Neural cell (in vitro differentiated cells): ENCODE measurements around the gene HLTF. TPM values are rescaled to one million over a fixed set of nuclear protein-coding genes. Genes with fewer than 3 reads are reported as not detected.

ENCODE experiments used
- H2AFZ ChIP-seq: fragments of 200-600, 300-800 bp; sonication (generic), shearing (Covaris generic); 2 replicates; pipeline ENCODE4 v1.6.0; 2014; ENCODE audit warnings: low read depth, mild to moderate bottlenecking, antibody characterized with exemption, low read length, moderate library complexity
- H3F3A ChIP-seq: fragments of 200-600 bp; shearing (Covaris generic); 2 replicates; pipeline ENCODE4 v1.6.1; 2016; ENCODE audit warnings: mild to moderate bottlenecking, moderate library complexity, mixed read lengths, antibody characterized with exemption, low read length; ENCODE audit not compliant: insufficient read depth, poor library complexity, severe bottlenecking
- H3K27ac ChIP-seq: fragments of 200-600, 300-800 bp; sonication (generic), shearing (Covaris generic); 2 replicates; pipeline ENCODE4 v1.5.1; 2014; ENCODE audit warnings: mild to moderate bottlenecking, low read length, moderate library complexity
- H3K27me3 ChIP-seq: fragments of 300-800, 200-600 bp; sonication (generic), shearing (Covaris generic); 2 replicates; pipeline ENCODE4 v1.6.0; 2014; ENCODE audit warnings: mild to moderate bottlenecking, low read depth, low read length, moderate library complexity; ENCODE audit not compliant: insufficient read depth
- H3K36me3 ChIP-seq: fragments of 300-800, 200-600 bp; sonication (generic), shearing (Covaris generic); 2 replicates; pipeline ENCODE4 v1.5.1; 2014; ENCODE audit warnings: mild to moderate bottlenecking, antibody characterized with exemption, low read length, moderate library complexity; ENCODE audit not compliant: insufficient read depth
- H3K4me2 ChIP-seq: fragments of 300-800, 200-600 bp; sonication (generic), shearing (Covaris generic); 2 replicates; pipeline ENCODE4 v1.6.0; 2014; ENCODE audit warnings: mild to moderate bottlenecking, low read length
- H3K4me3 ChIP-seq: fragments of 300-800, 200-600 bp; sonication (generic), shearing (Covaris generic); 2 replicates; pipeline ENCODE4 v1.5.1; 2014; ENCODE audit warnings: mild to moderate bottlenecking, low read length, moderate library complexity
- H3K79me2 ChIP-seq: fragments of 200-600 bp; shearing (Covaris generic); replicated peaks from 2 replicates; pipeline ENCODE4 v1.6.0; 2014; ENCODE audit warnings: mild to moderate bottlenecking, low read length, moderate library complexity; ENCODE audit not compliant: insufficient read depth
- H3K9ac ChIP-seq: fragments of 300-800, 200-600 bp; sonication (generic), shearing (Covaris generic); 2 replicates; pipeline ENCODE4 v1.6.1; 2016; ENCODE audit warnings: mild to moderate bottlenecking, low read length, mixed read lengths
- H3K9me2 ChIP-seq: fragments of 200-600 bp; shearing (Covaris generic); 2 replicates; pipeline ENCODE4 v1.6.1; 2016; ENCODE audit warnings: mild to moderate bottlenecking, low read length, mixed read lengths; ENCODE audit not compliant: insufficient read depth
- H3K9me3 ChIP-seq: fragments of 200-600, 300-800 bp; sonication (generic), shearing (Covaris generic); 2 replicates; pipeline ENCODE4 v1.6.1; 2016; ENCODE audit warnings: mild to moderate bottlenecking, mixed run types, low read length, moderate library complexity, mixed read lengths
- H4K20me1 ChIP-seq: fragments of 200-600 bp; shearing (Covaris generic); 2 replicates; pipeline ENCODE4 v1.6.1; 2016; ENCODE audit warnings: mild to moderate bottlenecking, mixed run types; ENCODE audit not compliant: insufficient read depth
- EP300 ChIP-seq: fragments of 450-650 bp; conservative IDR thresholded peaks from 2 replicates; pipeline ENCODE4 v1.6.1; 2014; ENCODE audit warnings: antibody characterized with exemption, mild to moderate bottlenecking, moderate library complexity; ENCODE audit not compliant: poor library complexity, severe bottlenecking
- EZH2 ChIP-seq: fragments of 200-600, 300-800 bp; shearing (Covaris generic), sonication (generic); IDR thresholded peaks from 2 replicates; pipeline ENCODE4 v1.6.1; 2014; ENCODE audit warnings: antibody characterized with exemption, low read length, borderline replicate concordance, mild to moderate bottlenecking; ENCODE audit not compliant: insufficient read depth, poor library complexity, severe bottlenecking
- MXI1 ChIP-seq: fragments of 450-650 bp; conservative IDR thresholded peaks from 2 replicates; pipeline ENCODE4 v1.6.1; 2014; ENCODE audit warnings: antibody characterized with exemption, mild to moderate bottlenecking; ENCODE audit not compliant: poor library complexity, severe bottlenecking
- POLR2AphosphoS5 ChIP-seq: IDR thresholded peaks from 2 replicates; pipeline ENCODE4 v1.6.1; 2012
- RAD21 ChIP-seq: fragments of 450-650 bp; conservative IDR thresholded peaks from 2 replicates; pipeline ENCODE4 v1.6.1; 2014; ENCODE audit warnings: antibody characterized with exemption, mild to moderate bottlenecking, moderate library complexity
- SMC3 ChIP-seq: fragments of 450-650 bp; conservative IDR thresholded peaks from 2 replicates; pipeline ENCODE4 v1.6.1; 2014; ENCODE audit warnings: antibody characterized with exemption, mild to moderate bottlenecking, moderate library complexity; ENCODE audit not compliant: poor library complexity
- TAF1 ChIP-seq: IDR thresholded peaks from 2 replicates; pipeline ENCODE4 v1.6.1; 2012; ENCODE audit warnings: low read depth
- polyA plus RNA-seq: library from polyadenylated mRNA; depleted of rRNA; stranded (reverse); fragments of >200 nt; gene quantifications from 2 replicates; pipeline ENCODE4 v1.2.3, GENCODE V29; 2014
- TF ChIP-seq, protein P1 (sequence below): fragments of 450-650 bp; IDR thresholded peaks from 2 replicates; pipeline ENCODE4 v1.5.1; 2014; ENCODE audit warnings: antibody characterized with exemption, mild to moderate bottlenecking, moderate library complexity; ENCODE audit not compliant: poor library complexity, severe bottlenecking
- TF ChIP-seq, protein P2 (sequence below): IDR thresholded peaks from 2 replicates; pipeline ENCODE4 v1.6.1; 2012; ENCODE audit warnings: borderline replicate concordance

The HLTF gene
- polyA plus RNA-seq, 1 donor from 2014 or later, result 164 TPM

DNA sequence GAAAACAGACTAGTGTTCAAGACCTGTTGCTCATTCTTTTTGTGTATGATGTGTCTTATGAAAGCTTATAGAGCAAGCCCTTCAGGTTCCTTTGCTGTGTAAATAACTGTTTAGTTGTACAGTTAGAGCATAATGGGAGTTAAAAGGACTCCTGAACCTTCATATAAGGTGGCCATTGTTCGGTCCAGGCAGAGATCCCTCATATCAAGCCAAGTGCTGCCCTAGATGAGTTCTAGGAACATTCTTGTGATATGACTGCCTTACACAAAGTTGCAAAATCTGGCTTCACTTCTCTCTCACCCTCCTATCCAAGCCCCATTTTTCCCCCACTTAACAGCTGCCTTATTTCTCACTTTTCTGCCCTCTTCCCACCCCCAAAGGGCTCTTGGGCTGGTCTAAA is 68.1 kb downstream of the HLTF start:
- no peaks in the 10 kb centered on the region for H3K9me2 ChIP-seq
- H3K9ac ChIP-seq, result no peak overlapping the region
- no peaks in the 10 kb centered on the region for H3K79me2 ChIP-seq
- no peak overlapping the region for H3K27ac ChIP-seq
- TF ChIP-seq TAF1 (no peak), EZH2 (no peak), SMC3 (no peak), EP300 (no peak), POLR2AphosphoS5 (no peak), MXI1 (no peak), RAD21 (no peak)
- TF ChIP-seq, protein P1, sequence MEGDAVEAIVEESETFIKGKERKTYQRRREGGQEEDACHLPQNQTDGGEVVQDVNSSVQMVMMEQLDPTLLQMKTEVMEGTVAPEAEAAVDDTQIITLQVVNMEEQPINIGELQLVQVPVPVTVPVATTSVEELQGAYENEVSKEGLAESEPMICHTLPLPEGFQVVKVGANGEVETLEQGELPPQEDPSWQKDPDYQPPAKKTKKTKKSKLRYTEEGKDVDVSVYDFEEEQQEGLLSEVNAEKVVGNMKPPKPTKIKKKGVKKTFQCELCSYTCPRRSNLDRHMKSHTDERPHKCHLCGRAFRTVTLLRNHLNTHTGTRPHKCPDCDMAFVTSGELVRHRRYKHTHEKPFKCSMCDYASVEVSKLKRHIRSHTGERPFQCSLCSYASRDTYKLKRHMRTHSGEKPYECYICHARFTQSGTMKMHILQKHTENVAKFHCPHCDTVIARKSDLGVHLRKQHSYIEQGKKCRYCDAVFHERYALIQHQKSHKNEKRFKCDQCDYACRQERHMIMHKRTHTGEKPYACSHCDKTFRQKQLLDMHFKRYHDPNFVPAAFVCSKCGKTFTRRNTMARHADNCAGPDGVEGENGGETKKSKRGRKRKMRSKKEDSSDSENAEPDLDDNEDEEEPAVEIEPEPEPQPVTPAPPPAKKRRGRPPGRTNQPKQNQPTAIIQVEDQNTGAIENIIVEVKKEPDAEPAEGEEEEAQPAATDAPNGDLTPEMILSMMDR, result no peak
- TF ChIP-seq, protein P2, sequence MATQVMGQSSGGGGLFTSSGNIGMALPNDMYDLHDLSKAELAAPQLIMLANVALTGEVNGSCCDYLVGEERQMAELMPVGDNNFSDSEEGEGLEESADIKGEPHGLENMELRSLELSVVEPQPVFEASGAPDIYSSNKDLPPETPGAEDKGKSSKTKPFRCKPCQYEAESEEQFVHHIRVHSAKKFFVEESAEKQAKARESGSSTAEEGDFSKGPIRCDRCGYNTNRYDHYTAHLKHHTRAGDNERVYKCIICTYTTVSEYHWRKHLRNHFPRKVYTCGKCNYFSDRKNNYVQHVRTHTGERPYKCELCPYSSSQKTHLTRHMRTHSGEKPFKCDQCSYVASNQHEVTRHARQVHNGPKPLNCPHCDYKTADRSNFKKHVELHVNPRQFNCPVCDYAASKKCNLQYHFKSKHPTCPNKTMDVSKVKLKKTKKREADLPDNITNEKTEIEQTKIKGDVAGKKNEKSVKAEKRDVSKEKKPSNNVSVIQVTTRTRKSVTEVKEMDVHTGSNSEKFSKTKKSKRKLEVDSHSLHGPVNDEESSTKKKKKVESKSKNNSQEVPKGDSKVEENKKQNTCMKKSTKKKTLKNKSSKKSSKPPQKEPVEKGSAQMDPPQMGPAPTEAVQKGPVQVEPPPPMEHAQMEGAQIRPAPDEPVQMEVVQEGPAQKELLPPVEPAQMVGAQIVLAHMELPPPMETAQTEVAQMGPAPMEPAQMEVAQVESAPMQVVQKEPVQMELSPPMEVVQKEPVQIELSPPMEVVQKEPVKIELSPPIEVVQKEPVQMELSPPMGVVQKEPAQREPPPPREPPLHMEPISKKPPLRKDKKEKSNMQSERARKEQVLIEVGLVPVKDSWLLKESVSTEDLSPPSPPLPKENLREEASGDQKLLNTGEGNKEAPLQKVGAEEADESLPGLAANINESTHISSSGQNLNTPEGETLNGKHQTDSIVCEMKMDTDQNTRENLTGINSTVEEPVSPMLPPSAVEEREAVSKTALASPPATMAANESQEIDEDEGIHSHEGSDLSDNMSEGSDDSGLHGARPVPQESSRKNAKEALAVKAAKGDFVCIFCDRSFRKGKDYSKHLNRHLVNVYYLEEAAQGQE, result no peak
- H3K9me3 ChIP-seq, result no peaks in the 10 kb centered on the region
- no peak overlapping the region for H3K4me2 ChIP-seq
- no peaks in the 10 kb centered on the region for H3K27me3 ChIP-seq
- H3K4me3 ChIP-seq, result no peak overlapping the region
- H3K36me3 ChIP-seq, result no peaks in the 10 kb centered on the region
- H4K20me1 ChIP-seq, result no peaks in the 10 kb centered on the region
- no peak overlapping the region for H2AFZ ChIP-seq
- no peaks in the 10 kb centered on the region for H3F3A ChIP-seq

DNA sequence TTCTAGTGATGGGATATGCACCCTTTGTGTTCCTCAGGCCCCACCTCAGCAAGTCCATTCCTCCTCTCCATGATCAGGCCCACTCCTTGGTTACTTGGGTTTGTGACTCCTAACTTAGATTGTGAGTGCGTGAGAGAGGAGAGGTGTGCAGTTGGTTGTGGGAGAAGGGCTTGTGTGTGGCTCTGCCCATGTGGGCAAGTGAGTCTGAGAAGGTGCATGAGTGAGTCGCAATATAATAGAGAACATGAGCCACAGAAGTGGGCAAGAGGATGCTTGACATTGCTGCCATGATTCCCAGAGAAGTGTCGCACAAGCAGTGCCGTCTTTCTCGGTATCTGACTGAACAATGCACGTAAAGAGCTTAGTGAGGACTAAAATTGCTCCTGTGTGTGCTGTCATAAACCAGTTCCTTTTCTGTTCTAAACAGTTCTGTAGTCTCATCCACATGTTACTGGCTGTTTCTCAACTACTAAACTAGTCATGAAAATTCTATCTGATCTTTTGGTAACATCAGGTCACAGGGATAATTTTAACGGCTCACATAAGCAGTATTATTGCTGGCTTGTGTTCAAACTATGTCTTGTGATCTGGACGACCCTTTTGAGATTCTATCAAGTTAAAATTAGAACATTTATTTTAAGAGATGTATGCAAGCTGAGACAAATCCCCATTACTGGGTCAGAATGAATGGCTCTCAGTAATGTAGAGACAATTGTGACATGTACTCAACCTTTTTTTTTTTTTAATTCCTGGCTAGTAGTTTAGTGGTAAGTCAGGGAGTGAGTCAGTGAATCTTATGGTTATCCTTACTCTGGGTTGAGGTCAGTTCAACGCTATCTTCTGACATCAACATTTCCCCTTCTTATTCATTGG is 69.4 kb downstream of the HLTF start:
- no peaks in the 10 kb centered on the region for H3K36me3 ChIP-seq
- TF ChIP-seq EP300, result no peak
- TF ChIP-seq POLR2AphosphoS5, result no peak
- no peak for TF ChIP-seq SMC3
- no peak for TF ChIP-seq EZH2
- TF ChIP-seq, protein P1, result no peak
- TF ChIP-seq, protein P2, result no peak
- no peak for TF ChIP-seq RAD21
- TF ChIP-seq MXI1, result no peak
- no peak for TF ChIP-seq TAF1
- H3K4me2 ChIP-seq, result no peak overlapping the region
- H3K79me2 ChIP-seq, result no peaks in the 10 kb centered on the region
- H3K9ac ChIP-seq, result no peak overlapping the region
- no peaks in the 10 kb centered on the region for H3K9me3 ChIP-seq
- no peaks in the 10 kb centered on the region for H4K20me1 ChIP-seq
- no peak overlapping the region for H2AFZ ChIP-seq
- no peaks in the 10 kb centered on the region for H3K27me3 ChIP-seq
- H3K4me3 ChIP-seq, result no peak overlapping the region
- H3F3A ChIP-seq, result no peaks in the 10 kb centered on the region
- H3K27ac ChIP-seq, result no peak overlapping the region
- H3K9me2 ChIP-seq, result no peaks in the 10 kb centered on the region
